ENCODE results near the gene EFEMP2.
A peak's percentile ranks its signal among the peaks of the same experiment; 100 is the strongest.
"Not testable (repeated sequence)": the region's sequence is repeated elsewhere in the genome, so short reads cannot be mapped to it uniquely, and the experiment has no call there.

Gene EFEMP2

DNA sequence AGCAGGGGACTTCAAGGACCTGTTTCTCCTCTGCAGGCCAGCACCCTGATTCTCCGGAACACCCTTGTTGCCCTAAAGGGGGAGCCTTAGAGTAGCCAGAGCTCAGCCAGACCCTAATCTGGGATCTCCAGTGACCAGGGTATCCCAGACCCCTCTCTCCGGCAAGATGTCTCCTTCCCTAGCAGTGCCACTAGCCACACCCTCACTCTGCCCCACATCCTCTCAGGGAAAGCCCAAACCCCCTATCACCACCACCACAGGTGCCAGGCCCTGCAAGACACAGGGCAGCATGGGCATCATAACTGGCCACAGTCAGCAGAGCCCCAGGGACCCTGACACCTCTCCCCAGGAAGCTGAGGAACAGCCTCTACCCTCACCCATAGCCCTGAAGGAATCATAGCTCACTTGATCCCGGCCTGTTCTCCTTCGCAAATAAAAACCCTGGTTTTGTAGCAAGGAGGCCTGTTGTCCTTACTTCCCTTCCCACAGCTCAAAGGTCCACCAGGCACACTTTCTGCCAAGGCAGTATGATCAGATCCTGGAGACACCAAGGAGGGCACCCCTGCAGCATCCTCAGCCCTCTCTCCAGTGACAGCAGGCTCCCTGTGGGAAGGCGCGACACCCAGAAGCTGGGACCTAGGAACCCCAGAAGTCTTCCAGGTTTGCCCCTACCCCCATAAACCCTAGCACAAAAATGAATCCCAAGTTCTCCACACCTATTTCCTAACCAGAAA, 19.2 kb downstream of the EFEMP2 start:
- no peak for DNase-seq

DNA sequence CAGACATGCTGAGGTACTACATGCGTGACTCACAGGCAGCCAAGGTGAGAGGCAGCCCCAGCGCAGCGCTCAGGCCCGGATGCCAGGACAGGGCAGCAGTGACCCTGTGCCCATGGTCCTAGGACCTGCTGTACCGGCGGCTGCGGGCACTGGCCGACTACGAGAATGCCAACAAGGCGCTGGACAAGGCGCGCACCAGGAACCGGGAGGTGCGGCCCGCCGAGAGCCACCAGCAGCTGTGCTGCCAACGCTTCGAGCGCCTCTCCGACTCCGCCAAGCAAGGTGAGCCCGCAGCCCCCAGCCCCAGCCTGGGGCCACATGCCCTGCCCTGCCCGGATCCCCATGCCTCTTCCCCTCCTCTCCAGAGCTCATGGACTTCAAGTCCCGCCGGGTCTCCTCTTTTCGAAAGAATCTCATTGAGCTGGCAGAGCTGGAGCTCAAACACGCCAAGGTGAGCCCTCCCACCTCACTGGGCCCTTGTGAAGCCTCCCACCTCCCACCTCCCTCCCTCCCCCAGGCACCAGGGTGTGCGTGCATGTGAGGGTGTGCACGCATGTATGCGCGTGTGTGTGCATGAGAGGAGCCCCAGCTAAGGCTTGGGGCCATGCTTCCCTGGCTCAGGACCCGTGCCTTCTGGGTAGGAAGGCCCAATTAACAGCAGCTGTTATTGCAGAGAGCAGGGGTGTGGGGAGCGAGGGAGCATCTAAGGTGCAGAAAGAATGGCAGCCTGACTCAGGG, 19.9 kb downstream of the EFEMP2 start:
- DNase-seq, result no peak

DNA sequence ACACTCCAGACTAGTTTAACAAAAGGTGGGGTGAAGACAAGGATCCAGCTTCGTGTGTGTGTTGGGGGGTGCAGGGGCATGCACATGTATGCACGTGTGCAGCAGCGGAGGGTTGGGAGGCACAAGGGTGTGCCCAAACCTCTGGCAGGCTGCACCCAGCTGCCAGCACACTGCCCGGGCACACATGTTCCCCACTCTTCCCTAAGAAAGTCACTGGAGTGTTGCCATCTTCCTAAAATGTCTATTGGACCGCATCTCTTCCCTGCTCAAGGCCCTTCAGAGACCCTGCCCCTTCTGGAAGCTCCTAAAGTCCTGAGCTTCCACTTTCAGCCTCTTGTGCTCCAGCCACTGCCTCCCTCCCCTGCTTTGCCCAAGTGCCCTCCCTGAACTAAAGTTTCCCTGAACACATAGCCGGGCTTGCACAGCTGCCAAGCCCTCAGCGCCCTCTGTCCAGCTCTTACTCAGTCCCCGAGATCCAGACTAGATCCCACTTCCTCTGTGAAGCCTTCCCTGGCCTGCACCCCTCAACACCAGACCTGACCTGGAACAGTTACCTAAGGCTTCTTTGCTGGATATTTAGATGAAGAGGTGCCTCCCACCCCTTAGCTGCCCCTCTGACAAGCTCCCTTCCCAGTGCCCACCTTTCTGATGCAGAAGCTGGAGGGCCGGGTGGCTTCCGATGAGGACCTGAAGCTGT, 20.6 kb downstream of the EFEMP2 start:
- DNase-seq, result no peak

DNA sequence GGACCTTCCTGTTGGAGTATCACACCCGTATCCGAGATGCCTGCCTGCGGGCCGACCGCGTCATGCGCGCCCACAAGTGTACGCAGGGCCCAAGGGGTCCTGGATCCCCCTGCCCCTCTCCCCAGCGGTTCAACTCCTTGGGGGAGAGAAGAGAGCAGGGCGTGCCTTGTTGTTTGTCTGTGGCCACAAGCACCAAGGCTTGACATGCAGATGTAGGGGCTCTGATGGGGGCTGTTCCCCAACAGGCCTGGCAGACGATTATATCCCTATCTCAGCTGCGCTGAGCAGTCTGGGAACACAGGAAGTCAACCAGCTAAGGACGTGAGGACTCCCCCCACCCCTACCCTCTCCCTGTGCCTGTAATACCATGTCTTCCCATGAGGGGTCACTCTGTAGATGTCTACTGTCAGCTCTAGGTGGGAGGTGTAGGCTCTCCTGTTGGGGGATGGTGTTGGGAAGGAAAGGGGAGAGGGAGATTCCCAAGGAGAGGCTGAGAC, 21.5 kb downstream of the EFEMP2 start:
- no peak for DNase-seq

DNA sequence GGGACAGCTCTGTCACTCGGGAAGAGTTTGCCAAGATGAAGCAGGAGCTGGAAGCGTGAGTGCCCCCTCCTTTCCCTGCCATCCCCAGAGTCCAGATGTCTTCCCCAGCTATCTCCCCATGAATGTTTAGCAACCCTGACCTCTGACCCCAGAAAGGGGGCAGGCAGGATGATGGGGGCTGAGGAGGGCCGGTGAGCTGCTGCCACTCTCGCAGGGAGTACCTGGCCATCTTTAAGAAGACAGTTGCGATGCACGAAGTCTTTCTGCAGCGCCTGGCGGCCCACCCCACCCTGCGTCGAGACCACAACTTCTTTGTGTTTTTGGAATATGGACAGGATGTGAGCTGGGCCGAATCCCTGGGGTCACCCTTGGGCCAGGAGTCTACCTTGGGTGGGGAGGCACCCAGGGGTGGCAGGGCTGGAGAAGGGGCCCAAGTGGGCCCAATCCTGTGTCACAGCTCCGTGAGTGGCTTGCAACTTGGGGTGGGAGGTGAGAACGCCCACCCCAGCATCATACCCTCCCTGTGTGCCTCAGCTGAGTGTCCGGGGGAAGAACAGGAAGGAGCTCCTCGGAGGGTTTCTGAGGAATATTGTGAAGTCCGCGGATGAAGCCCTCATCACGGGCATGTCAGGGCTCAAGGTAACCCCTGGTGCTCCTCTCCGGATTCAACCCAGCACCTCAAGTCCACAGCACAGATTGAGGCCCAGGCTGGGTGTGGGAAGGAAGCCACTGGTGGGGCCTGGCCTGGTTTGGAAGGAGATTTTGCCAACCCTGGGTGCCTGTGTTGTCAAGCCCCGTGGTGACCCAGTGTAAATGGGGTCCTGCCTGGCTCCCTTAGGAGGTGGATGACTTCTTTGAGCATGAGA, 22.1 kb downstream of the EFEMP2 start:
- no peak for DNase-seq

DNA sequence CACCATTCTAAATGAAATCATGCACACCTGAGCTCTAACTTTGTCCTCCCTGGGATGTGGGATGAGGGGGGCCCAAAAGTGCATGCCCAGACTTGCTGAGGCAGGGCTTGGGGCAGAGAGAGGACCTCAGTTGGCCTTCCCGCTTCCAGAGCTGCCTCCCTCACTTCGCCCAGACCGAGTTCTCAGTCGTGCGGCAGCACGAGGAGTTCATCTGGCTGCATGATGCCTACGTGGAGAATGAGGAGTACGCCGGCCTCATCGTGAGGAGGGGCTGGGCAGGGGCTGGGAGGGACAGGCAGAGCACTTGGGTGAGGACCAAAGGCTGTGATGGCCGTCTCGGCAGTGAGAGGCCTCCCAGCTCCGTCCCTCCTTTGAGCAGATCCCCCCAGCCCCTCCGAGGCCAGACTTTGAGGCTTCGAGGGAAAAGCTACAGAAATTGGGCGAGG, 22.8 kb downstream of the EFEMP2 start:
- DNase-seq, result no peak

DNA sequence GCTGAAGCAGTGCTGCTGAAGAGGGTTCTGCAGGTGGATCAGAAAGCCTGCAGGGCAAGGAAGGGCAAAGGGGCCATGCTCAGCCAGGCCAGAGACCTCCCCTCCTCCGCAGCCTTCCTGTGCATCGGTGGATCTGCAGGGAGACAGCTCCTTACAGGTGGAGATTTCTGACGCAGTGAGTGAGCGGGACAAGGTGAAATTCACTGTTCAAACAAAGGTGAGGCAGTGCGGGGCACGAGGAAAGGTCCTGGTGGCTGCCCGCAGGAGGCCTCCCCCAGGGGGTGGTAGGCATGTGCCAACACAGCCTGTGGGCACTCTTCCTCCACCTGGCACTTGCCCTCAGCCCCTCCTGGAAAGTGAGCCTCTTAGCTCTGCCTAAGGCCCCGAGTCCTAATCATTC, 23.2 kb downstream of the EFEMP2 start:
- no peak for DNase-seq

DNA sequence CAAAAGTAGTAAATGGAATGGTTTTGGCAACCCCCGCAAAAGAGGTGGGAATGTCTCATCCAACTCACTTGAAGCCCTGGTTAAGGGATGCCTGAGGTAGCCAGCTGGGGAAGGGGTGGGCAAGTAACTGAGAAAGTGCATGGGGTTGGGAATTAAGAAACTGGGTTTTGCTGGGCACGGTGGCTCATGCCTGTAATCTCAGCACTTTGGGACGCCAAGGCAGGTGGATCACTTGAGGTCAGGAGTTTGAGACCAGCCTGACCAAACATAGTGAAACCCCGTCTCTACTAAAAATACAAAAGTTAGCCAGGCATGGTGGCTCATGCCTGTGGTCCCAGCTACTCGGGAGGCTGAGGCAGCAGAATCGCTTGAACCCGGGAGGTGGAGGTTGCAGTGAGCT, 23.9 kb downstream of the EFEMP2 start:
- DNase-seq, result not testable (repeated sequence)

DNA sequence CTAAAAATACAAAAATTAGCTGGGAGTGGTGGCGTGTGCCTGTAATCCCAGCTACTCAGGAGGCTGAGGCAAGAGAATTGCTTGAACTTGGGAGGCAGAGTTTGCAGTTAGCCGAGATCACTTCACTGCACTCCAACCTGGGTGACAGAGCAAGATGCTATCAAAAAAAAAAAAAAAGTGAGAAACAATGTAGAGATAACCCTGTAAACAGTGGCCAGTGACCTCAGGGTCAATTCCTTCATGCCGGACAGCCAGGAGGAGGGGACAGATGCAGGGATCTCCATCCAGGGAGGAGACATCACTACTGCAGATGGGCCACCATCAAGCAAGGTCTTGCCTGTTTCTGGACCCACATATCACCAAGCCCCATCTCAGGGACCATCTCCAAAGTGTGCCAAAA, 24.9 kb downstream of the EFEMP2 start:
- no peak for DNase-seq

DNA sequence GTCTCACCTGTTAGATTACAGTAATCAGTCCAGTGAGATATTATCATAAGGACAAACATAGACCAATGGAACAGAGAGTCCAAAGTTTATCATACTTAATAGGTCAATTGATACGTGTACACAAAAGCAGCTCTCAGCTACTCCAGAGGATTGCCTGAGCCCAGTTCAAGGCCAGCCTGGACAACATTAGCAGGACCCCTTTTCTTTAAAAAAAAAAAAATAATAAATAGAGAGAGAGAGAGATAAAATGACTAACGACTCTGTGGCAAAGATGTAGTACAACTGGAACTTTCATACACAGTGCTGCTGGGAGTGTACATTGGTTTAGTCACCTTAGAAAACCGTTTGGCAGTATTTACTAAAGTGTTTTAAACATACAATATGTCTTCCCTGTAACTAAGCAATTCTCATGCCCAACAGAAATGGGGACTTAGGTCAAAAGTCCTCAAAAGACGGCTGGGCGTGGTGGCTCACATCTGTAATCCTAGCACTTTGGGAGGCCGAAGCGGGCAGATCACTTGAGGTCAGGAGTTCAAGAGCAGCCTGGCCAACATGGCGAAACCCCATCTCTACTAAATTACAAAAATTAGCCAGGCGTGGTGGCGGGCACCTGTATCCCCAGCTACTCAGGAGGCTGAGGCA, 28.2 kb downstream of the EFEMP2 start:
- DNase-seq, result no peak

DNA sequence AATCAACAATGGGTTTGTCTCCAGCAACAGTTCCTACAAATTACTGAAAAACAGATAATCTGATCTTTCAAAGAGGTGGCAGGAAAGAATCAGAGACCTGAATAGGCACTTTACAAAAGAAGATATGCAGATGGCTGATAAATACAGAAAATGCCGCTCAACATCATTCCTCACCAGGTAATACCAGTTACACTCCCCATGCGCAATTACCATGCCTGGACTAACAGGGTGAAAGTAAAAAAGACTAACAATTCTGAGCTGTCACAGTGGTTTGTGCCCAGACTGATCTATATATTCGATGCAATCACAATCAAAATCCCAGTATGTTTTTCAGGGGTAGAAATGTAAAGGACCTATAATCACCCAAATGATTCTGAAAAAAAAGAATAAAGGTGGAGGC, 28.8 kb downstream of the EFEMP2 start:
- DNase-seq, result no peak

DNA sequence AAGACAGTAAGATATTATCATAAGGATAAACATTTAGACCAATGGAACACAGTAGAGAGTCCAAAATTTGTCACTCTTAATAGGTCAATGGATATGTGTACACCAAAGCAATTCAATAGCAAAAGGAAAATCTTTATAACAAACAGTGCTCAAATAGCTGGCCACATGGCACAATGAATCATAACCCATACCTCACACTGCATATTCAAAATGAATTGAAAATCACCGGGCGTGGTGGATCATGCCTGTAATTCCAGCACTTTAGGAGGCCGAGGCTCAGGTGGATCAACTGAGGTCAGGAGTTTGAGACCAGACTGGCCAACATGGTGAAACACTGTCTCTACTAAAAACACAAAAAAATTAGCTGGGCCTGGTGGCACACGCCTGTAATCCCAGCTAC, 30.5 kb downstream of the EFEMP2 start:
- DNase-seq, result no peak

DNA sequence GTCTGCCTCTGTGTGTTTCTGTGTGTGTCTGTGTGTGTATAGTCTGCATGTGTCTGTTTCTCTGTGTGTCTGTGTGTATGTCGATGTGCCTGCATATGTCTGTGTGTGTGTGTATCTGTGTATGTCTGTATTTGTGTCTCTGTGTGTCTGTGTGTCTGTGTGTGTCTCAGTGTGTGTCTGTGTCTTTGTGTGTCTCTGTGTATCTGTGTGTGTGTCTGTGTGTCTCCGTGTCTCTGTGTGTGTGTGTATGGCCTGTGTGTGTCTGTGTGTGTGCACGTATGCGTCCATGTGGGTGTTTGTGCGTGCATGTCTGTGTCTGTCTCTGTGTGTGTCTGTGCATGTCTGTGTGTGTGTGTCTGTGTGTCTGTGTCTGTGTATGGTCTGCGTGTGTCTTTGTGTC, 38.4 kb downstream of the EFEMP2 start:
- DNase-seq, result no peak

DNA sequence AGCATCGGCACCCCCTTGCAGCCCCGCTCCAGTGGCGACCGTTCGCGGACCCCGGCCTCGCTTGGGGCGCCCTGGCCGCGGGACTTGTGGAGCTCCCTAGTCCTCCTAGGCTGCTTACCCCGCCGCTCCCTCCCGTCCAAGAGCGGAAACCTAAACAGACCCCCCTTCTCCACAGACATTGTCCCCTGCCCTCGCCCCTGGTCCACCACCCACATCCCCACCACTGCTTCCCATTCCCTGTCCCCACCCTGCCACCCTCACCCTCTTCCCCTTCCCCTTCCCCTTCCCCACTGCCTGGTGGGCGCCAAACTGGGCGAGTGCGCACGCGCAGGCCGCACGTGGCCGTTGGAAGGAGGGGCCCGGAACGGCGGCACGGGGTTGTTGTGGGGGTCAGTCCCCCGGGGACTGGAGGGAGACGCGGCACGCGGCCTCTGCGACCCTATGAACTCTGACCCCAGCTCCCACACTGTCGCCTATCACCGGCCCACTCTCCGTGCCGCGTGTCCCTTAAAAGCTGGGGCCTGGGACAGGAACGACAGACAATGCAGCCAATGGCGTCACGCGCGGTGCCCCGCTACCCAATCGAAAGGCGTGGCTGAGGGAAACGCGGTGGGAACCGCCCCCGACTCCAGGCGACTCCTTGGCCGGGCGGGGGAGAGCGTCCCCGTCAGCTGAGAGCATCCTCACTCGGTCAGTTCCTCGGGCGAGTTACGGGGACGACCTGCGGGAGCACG, 39.1 kb downstream of the EFEMP2 start, which contains the start of gene SNX32:
Gene SNX32 (plus strand): TSS at position 667 of the 734 bp plus-strand sequence. CDS start 103 bp downstream, outside the sequence.
- peak; percentile 93 for DNase-seq

DNA sequence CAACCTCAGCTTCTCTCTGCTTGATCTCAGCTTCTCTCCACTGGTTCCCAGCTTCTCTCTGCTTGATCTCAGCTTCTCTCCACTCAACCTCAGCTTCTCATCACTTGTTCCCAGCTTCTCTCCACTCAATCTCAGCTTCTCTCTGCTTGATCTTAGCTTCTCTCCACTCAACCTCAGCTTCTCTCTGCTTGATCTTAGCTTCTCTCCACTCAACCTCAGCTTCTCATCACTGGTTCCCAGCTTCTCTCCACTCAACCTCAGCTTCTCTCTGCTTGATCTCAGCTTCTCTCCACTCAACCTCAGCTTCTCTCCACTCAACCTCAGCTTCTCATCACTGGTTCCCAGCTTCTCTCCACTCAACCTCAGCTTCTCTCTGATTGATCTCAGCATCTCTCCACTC, 40.4 kb downstream of the EFEMP2 start:
- not testable (repeated sequence) for DNase-seq

DNA sequence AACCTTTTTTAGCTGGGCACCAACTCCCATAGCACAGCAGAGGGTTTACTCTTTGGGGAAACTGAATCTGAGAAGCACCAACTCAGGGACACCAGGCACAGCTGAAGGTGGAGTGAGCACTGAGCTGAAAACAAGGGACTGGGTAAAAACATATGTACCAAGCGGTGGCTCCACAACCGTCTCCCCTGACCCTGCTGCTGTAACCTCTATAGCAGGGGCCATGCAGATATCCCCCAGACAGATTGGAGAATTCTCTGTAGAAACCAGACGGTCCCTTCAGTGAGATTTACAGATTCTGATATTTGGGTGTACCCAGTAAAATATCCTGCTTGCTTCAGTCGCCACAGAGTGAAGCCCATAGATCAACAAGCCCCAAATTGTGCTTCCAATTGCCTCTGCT, 43.1 kb downstream of the EFEMP2 start:
- DNase-seq, result no peak

DNA sequence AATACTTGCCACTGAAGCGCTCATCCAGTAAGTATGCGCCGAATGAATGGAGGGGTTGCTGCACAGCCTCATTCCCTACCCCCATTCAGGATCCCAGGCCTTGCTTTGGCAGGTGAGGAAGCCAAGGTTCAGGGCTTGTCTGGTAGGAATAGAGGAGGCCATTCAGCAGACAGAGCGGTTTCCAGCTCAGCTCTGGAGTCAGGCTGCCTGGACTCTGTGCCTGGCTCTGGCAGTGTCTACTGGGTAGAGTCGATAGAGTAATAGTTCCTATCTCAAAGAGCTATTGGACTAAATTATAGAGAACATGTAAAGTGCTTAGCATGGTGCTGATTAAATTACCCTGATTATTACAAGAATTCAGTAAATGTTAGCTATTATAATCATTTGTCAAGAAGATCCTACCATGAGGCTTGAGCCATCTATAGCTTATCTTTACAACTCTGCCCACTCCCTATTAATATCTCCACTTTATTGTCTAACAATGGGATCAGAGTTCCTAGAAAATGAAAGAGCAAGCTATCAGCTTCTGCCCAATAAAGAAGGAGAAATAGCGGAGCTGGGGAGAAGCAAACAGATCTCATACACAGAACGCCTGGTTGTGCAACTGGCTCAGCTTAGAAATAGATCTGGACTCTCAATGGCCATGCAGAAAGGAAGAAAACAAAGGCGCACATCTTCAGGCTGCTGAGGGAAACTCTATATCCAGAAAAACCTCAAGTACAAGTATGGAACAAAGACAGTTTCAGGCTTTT, 45.4 kb downstream of the EFEMP2 start:
- DNase-seq, result no peak

DNA sequence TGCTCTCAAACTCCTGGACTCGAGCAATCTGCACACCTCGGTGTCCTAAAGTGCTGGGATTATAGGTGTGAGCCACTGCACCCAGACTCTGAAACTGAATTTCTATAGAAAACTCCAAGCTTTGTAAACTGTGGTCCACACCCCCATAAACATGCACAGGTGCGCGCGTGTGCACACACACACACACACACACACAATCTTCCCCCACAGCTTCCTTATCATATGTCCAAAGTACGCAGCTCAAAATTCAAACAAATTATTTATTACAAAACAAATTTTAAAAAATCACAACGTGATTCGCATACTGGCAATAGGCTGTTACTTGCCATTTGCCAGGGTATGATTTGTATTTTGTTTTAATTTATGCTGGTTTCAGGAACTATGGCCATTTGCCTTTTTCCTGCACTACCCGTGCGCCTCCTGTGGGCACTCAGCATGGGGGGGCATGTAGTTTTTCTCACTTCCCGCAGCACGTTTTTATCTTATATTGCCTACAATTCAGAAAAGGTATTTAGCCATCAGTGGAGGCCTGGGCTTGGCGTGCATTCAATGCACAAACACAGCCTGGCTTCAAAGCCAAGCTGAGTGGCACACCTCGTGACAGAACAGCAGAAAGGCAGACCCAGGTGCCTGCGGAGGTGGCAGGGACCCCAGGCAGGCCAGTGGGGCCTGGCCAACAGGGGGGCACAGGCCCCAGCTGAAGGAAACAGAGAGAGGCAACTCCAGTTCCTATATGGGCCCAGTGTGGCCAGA, 49.6 kb downstream of the EFEMP2 start:
- peak; percentile 47 for DNase-seq

DNA sequence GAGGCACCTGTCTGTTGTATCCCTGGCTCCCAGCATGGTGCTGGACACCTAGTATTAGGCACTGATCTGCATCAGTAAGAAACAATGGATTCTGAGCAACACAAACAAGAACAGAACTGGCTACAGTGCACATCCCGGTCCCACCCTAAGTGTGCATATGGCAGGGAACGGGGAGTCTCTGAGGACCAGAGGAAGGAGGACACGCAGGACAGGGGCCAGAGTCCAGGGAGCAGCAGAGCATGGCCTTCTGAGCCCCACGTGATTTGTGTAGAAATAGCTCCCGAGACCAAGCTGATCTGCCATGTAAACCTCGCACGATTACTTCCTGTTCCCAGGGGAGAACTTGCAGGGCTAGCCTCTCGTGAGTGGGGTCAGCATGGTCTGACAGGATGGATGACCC, 51.5 kb downstream of the EFEMP2 start:
- peak; percentile 93 for DNase-seq

Data from COR-L47 (cell line).